Mesenteric fat pad (tissue), 1 donor: ENCODE results near the gene GNA14. TPM values are rescaled to one million over a fixed set of nuclear protein-coding genes. Genes with fewer than 3 reads are reported as not detected.
"Not testable (repeated sequence)": the region's sequence is repeated elsewhere in the genome, so short reads cannot be mapped to it uniquely, and the experiment has no call there.

Source experiments
- DNase-seq: peaks from one replicate; pipeline ENCODE4 v3.0.0-alpha.2; 2020; ENCODE audit warnings: low spot score
- total RNA-seq: library from RNA; stranded (reverse); fragmentation: NEBNext Ultra II Directional; extraction: Animal tissue kit (Norgen Biotek cat#: 25700); gene quantifications from one replicate; pipeline ENCODE4 v1.2.1, GENCODE V29; 2021
- donor health status: DM: yes; HTN: yes; CAD: no.

GNA14 gene
- total RNA-seq, 1 donor from 2014 or later = 4.8 TPM

GRCh38 chr9:77592476-77592875 is 55.6 kb downstream of the GNA14 start:
- DNase-seq = no peak

GRCh38 chr9:77589046-77589795 is 58.9 kb downstream of the GNA14 start:
- DNase-seq = no peak

- DNase-seq = no peak
Measured at GRCh38 chr9:77588271-77588937, 59.7 kb downstream of the GNA14 start.

- DNase-seq = no peak
Measured at GRCh38 chr9:77587851-77588250, 60.3 kb downstream of the GNA14 start.

GRCh38 chr9:77587042-77587441 is 61.1 kb downstream of the GNA14 start:
- no peak for DNase-seq

- no peak for DNase-seq
Measured at GRCh38 chr9:77586591-77586990, 61.5 kb downstream of the GNA14 start.

GRCh38 chr9:77585335-77585786 is 62.8 kb downstream of the GNA14 start:
- DNase-seq = no peak

- not testable (repeated sequence) for DNase-seq
Measured at GRCh38 chr9:77584927-77585326, 63.2 kb downstream of the GNA14 start.

GRCh38 chr9:77582961-77583576 is 65.1 kb downstream of the GNA14 start:
- no peak for DNase-seq

- no peak for DNase-seq
Measured at GRCh38 chr9:77582525-77582924, 65.6 kb downstream of the GNA14 start.

GRCh38 chr9:77575785-77576184 is 72.3 kb downstream of the GNA14 start:
- no peak for DNase-seq

- DNase-seq = no peak
Measured at GRCh38 chr9:77569335-77569734, 78.8 kb downstream of the GNA14 start.

- DNase-seq = no peak
Measured at GRCh38 chr9:77563174-77563573, 84.9 kb downstream of the GNA14 start.

- DNase-seq = no peak
Measured at GRCh38 chr9:77562019-77562748, 85.9 kb downstream of the GNA14 start.

GRCh38 chr9:77561331-77562018 is 86.6 kb downstream of the GNA14 start:
- DNase-seq = no peak

GRCh38 chr9:77556396-77556795 is 91.7 kb downstream of the GNA14 start:
- DNase-seq = no peak

GRCh38 chr9:77554586-77555105 is 93.5 kb downstream of the GNA14 start:
- DNase-seq = no peak

GRCh38 chr9:77547106-77547730 is 100.9 kb downstream of the GNA14 start:
- no peak for DNase-seq

GRCh38 chr9:77546376-77546950 is 101.7 kb downstream of the GNA14 start:
- no peak for DNase-seq

GRCh38 chr9:77544546-77544945 is 103.6 kb downstream of the GNA14 start:
- DNase-seq = no peak
